Mucosa of stomach (tissue), 1 donor: ENCODE data around the gene BABAM2.

ENCODE experiments used
- H3K27me3 ChIP-seq: one replicate; pipeline ENCODE4 v1.7.0; 2013; ENCODE audit warnings: mild to moderate bottlenecking, low read length; ENCODE audit not compliant: control insufficient read depth, insufficient read depth
- H3K36me3 ChIP-seq: one replicate; pipeline ENCODE4 v1.7.0; 2013; ENCODE audit warnings: low read length; ENCODE audit not compliant: control insufficient read depth, insufficient read depth
- H3K4me1 ChIP-seq: one replicate; pipeline ENCODE4 v1.7.0; 2013; ENCODE audit warnings: mild to moderate bottlenecking, low read length; ENCODE audit not compliant: control insufficient read depth, insufficient read depth
- H3K4me3 ChIP-seq: one replicate; pipeline ENCODE4 v1.7.0; 2013; ENCODE audit warnings: low read length
- H3K9ac ChIP-seq: one replicate; pipeline ENCODE4 v1.7.0; 2013; ENCODE audit warnings: mild to moderate bottlenecking, low read length, moderate library complexity
- H3K9me3 ChIP-seq: one replicate; pipeline ENCODE4 v1.7.0; 2013; ENCODE audit warnings: mild to moderate bottlenecking, low read length, moderate library complexity; ENCODE audit not compliant: control insufficient read depth
- donor health status: Pancreatic carcinoma.

Gene BABAM2

GRCh38 chr2:28269019-28269784 lies 378.7 kb downstream of the BABAM2 start:
- no peaks in the 10 kb centered on the region for H3K9me3 ChIP-seq
- peaks cover 57% of the 10 kb centered on the region for H3K4me1 ChIP-seq
- peak overlapping the region; percentile 10 for H3K9ac ChIP-seq
- no peaks in the 10 kb centered on the region for H3K27me3 ChIP-seq
- H3K4me3 ChIP-seq, result peak overlapping the region; percentile 2
- H3K36me3 ChIP-seq, result no peaks in the 10 kb centered on the region

GRCh38 chr2:28270456-28271152 lies 380.1 kb downstream of the BABAM2 start:
- Histone ChIP-seq H3K9me3 (no peaks in the 10 kb centered on the region), H3K9ac (no peak overlapping the region), H3K4me3 (no peak overlapping the region), H3K36me3 (no peaks in the 10 kb centered on the region), H3K27me3 (no peaks in the 10 kb centered on the region), H3K4me1 (peaks cover 71% of the 10 kb centered on the region)

- peaks cover 77% of the 10 kb centered on the region for H3K4me1 ChIP-seq
- no peak overlapping the region for H3K9ac ChIP-seq
- no peaks in the 10 kb centered on the region for H3K36me3 ChIP-seq
- no peaks in the 10 kb centered on the region for H3K9me3 ChIP-seq
- H3K27me3 ChIP-seq, result no peaks in the 10 kb centered on the region
- H3K4me3 ChIP-seq, result no peak overlapping the region
These were observed 380.8 kb downstream of the BABAM2 start for GRCh38 chr2:28271231-28271918.

GRCh38 chr2:28271919-28272250 lies 381.4 kb downstream of the BABAM2 start:
- H3K9me3 ChIP-seq, result no peaks in the 10 kb centered on the region
- no peak overlapping the region for H3K4me3 ChIP-seq
- no peak overlapping the region for H3K9ac ChIP-seq
- peaks cover 81% of the 10 kb centered on the region for H3K4me1 ChIP-seq
- no peaks in the 10 kb centered on the region for H3K36me3 ChIP-seq
- H3K27me3 ChIP-seq, result no peaks in the 10 kb centered on the region

- Histone ChIP-seq H3K27me3 (no peaks in the 10 kb centered on the region), H3K4me1 (peaks cover 72% of the 10 kb centered on the region), H3K36me3 (no peaks in the 10 kb centered on the region), H3K9ac (peak overlapping the region; percentile 40), H3K4me3 (no peak overlapping the region), H3K9me3 (no peaks in the 10 kb centered on the region)
These were observed 383.2 kb downstream of the BABAM2 start for GRCh38 chr2:28273751-28274150.

- no peaks in the 10 kb centered on the region for H3K9me3 ChIP-seq
- H3K4me3 ChIP-seq, result no peak overlapping the region
- no peaks in the 10 kb centered on the region for H3K27me3 ChIP-seq
- H3K9ac ChIP-seq, result peak overlapping the region; percentile 35
- peaks cover 70% of the 10 kb centered on the region for H3K4me1 ChIP-seq
- H3K36me3 ChIP-seq, result no peaks in the 10 kb centered on the region
These were observed 384.6 kb downstream of the BABAM2 start for GRCh38 chr2:28274911-28275685.

GRCh38 chr2:28276076-28276618 lies 385.6 kb downstream of the BABAM2 start:
- no peak overlapping the region for H3K9ac ChIP-seq
- H3K4me1 ChIP-seq, result peaks cover 66% of the 10 kb centered on the region
- no peak overlapping the region for H3K4me3 ChIP-seq

GRCh38 chr2:28276807-28277206 lies 386.3 kb downstream of the BABAM2 start:
- no peaks in the 10 kb centered on the region for H3K36me3 ChIP-seq
- H3K4me1 ChIP-seq, result peaks cover 60% of the 10 kb centered on the region
- H3K27me3 ChIP-seq, result no peaks in the 10 kb centered on the region
- H3K4me3 ChIP-seq, result no peak overlapping the region
- no peak overlapping the region for H3K9ac ChIP-seq
- H3K9me3 ChIP-seq, result no peaks in the 10 kb centered on the region

More at GRCh38 chr2:28276076-28276618, 385.6 kb downstream of the BABAM2 start:
- no peaks in the 10 kb centered on the region for H3K36me3 ChIP-seq
- no peaks in the 10 kb centered on the region for H3K9me3 ChIP-seq
- no peaks in the 10 kb centered on the region for H3K27me3 ChIP-seq

GRCh38 chr2:28277466-28277865 lies 386.9 kb downstream of the BABAM2 start:
- no peak overlapping the region for H3K4me3 ChIP-seq
- no peaks in the 10 kb centered on the region for H3K36me3 ChIP-seq
- no peak overlapping the region for H3K9ac ChIP-seq
- no peaks in the 10 kb centered on the region for H3K9me3 ChIP-seq
- peaks cover 57% of the 10 kb centered on the region for H3K4me1 ChIP-seq
- H3K27me3 ChIP-seq, result no peaks in the 10 kb centered on the region

GRCh38 chr2:28279371-28279770 lies 388.8 kb downstream of the BABAM2 start:
- H3K9me3 ChIP-seq, result no peaks in the 10 kb centered on the region
- H3K4me3 ChIP-seq, result no peak overlapping the region
- peaks cover 48% of the 10 kb centered on the region for H3K4me1 ChIP-seq
- H3K36me3 ChIP-seq, result no peaks in the 10 kb centered on the region
- H3K27me3 ChIP-seq, result no peaks in the 10 kb centered on the region
- no peak overlapping the region for H3K9ac ChIP-seq

GRCh38 chr2:28280619-28281018 lies 390.1 kb downstream of the BABAM2 start:
- Histone ChIP-seq H3K4me1 (peaks cover 35% of the 10 kb centered on the region), H3K9ac (no peak overlapping the region), H3K36me3 (no peaks in the 10 kb centered on the region), H3K27me3 (no peaks in the 10 kb centered on the region), H3K9me3 (no peaks in the 10 kb centered on the region), H3K4me3 (no peak overlapping the region)
